Gastrocnemius medialis (tissue), 4 donors: ENCODE measurements around the gene LMO1. TPM values are rescaled to one million over a fixed set of nuclear protein-coding genes. Genes with fewer than 3 reads are reported as not detected.
A peak's percentile ranks its signal among the peaks of the same experiment; 100 is the strongest.

ENCODE experiments used
- ATAC-seq, 2 donors: fragments of 150-250 bp; one replicate each; pipeline ENCODE4 v1.9.1; 2016
- DNase-seq, 2 donors: peaks; one replicate each; pipeline ENCODE4 v3.0.0-alpha.2; 2019
- H3K27ac ChIP-seq, 4 donors: fragments of 200-600 bp; sonication (generic); 1 replicate in 1 of 4; 2 replicates in 3 of 4; pipeline ENCODE4 v1.5.1; 2016 to 2018; ENCODE audit warnings: mild to moderate bottlenecking in 2 of 4, moderate library complexity in 1 of 4
- H3K27me3 ChIP-seq, 3 donors: fragments of 200-600 bp; sonication (generic) in 2 of 3; 1 replicate in 1 of 3; 2 replicates in 2 of 3; pipeline versions ENCODE4 v1.5.1 to v1.6.0; 2016 to 2019; ENCODE audit warnings: mild to moderate bottlenecking in 1 of 3, moderate library complexity in 1 of 3
- H3K36me3 ChIP-seq, 2 donors: fragments of 200-600 bp; sonication (generic) in 1 of 2; one replicate each; pipeline ENCODE4 v1.5.1; 2017 to 2018
- H3K4me1 ChIP-seq, 2 donors: fragments of 200-600 bp; sonication (generic) in 1 of 2; one replicate each; pipeline ENCODE4 v1.5.1; 2016 to 2017; ENCODE audit warnings: mild to moderate bottlenecking in 2 of 2
- H3K4me3 ChIP-seq, 4 donors: fragments of 200-600 bp; sonication (generic) in 3 of 4; 1 replicate in 1 of 4; 2 replicates in 3 of 4; pipeline ENCODE4 v1.5.1; 2016 to 2019; ENCODE audit warnings: mild to moderate bottlenecking in 2 of 4
- H3K9me3 ChIP-seq, 3 donors: fragments of 200-600 bp; sonication (generic) in 2 of 3; 1 replicate in 1 of 3; 2 replicates in 2 of 3; pipeline ENCODE4 v1.5.1; 2016 to 2019
- CTCF ChIP-seq, 5 experiments: fragments of 450-650 bp in 3 of 5; fragments of 200-600 bp in 2 of 5; sonication (generic) in 2 of 5; IDR thresholded peaks in 4 of 5; conservative IDR thresholded peaks in 1 of 5; 1 replicate in 4 of 5; 2 replicates in 1 of 5; pipeline ENCODE4 v1.5.1; 2016 to 2019; ENCODE audit warnings: antibody characterized with exemption in 5 of 5, mild to moderate bottlenecking in 3 of 5, moderate library complexity in 3 of 5
- POLR2A ChIP-seq, 2 donors: fragments of 450-650 bp; IDR thresholded peaks; one replicate each; pipeline ENCODE4 v1.6.1; 2017; ENCODE audit warnings: antibody characterized with exemption in 2 of 2, mild to moderate bottlenecking in 2 of 2, moderate library complexity in 2 of 2
- in situ Hi-C, 4 donors: fragments of 200-750 bp; cut with MboI; loops; one replicate each; pipeline versions ENCODE4 v1.15.0 to v1.8.0; 2017; ENCODE audit warnings: low sequenced_read_pairs in 4 of 4
- intact Hi-C: fragments of 100-400 bp; cut with DNase I; formaldehyde crosslinking; loops from one replicate; pipeline ENCODE4 v1.15.1; 2023; ENCODE audit warnings: low total_unique reads
- total RNA-seq, 4 donors: library from RNA; depleted of rRNA; stranded (reverse); fragments of >200 nt; gene quantifications; one replicate each; pipeline versions ENCODE4 v1.1.0 to v1.2.3, GENCODE V29; 2016

Gene LMO1
- total RNA-seq, 4 donors from 2014 or later = 2.2 to 7.0 (median 2.5) TPM

GRCh38 chr11:8268530-8269400 is 5.1 kb upstream of the LMO1 start:
- Histone ChIP-seq H3K9me3 (no peaks in the 10 kb centered on the region), H3K36me3 (no peaks in the 10 kb centered on the region), H3K4me1 (peaks cover 0 to 6% of the 10 kb centered on the region in 2 donors), H3K27ac (no peak overlapping the region), H3K4me3 (peak overlapping the region; percentile 21 to 59 (median 46)), H3K27me3 (peaks cover 36 to 44% (median 37%) of the 10 kb centered on the region in 3 donors)
- intact Hi-C loops = loop anchor here (10.0 kb wide), 1 partner anchor 546 kb away; a partner anchor contains a TSS
- in situ Hi-C loops = no loop called here
- TF ChIP-seq POLR2A (IDR thresholded peaks at IDR 0.05) (no peak), CTCF (IDR thresholded peaks at IDR 0.05 in 4 of 5, conservative IDR thresholded peaks at IDR 0.05 in 1 of 5) (no peak)
- peak in 1 of 2 donors; percentile 7 for ATAC-seq
- DNase-seq = peak in 1 of 2 donors; percentile 6

GRCh38 chr11:8267831-8268529 is 4.3 kb upstream of the LMO1 start:
- ATAC-seq = no peak

GRCh38 chr11:8267280-8267679 is 3.6 kb upstream of the LMO1 start:
- H3K36me3 ChIP-seq = no peaks in the 10 kb centered on the region
- DNase-seq (peak in 1 of 2 donors; percentile 3), ATAC-seq (no peak)
- no peak overlapping the region for H3K4me3 ChIP-seq
- no peak for TF ChIP-seq POLR2A (IDR thresholded peaks at IDR 0.05)
- no peak for TF ChIP-seq CTCF (IDR thresholded peaks at IDR 0.05 in 4 of 5, conservative IDR thresholded peaks at IDR 0.05 in 1 of 5)
- no peak overlapping the region for H3K27ac ChIP-seq
- peaks cover 36 to 44% (median 37%) of the 10 kb centered on the region in 3 donors for H3K27me3 ChIP-seq
- in situ Hi-C loops (no loop called here), intact Hi-C loops (loop anchor here (10.0 kb wide), 1 partner anchor 548 kb away; a partner anchor contains a TSS)
- H3K9me3 ChIP-seq = no peaks in the 10 kb centered on the region
- peaks cover 5 to 15% of the 10 kb centered on the region in 2 donors for H3K4me1 ChIP-seq

More at GRCh38 chr11:8267831-8268529, 4.3 kb upstream of the LMO1 start:
- Histone ChIP-seq H3K4me3 (peak overlapping the region; percentile 21 to 59 (median 46)), H3K36me3 (no peaks in the 10 kb centered on the region), H3K27me3 (peaks cover 36 to 44% (median 37%) of the 10 kb centered on the region in 3 donors), H3K4me1 (peaks cover 5 to 12% of the 10 kb centered on the region in 2 donors), H3K27ac (no peak overlapping the region), H3K9me3 (no peaks in the 10 kb centered on the region)
- in situ Hi-C loops (no loop called here), intact Hi-C loops (loop anchor here (10.0 kb wide), 1 partner anchor 547 kb away; a partner anchor contains a TSS)
- TF ChIP-seq POLR2A (IDR thresholded peaks at IDR 0.05) = no peak
- no peak for TF ChIP-seq CTCF (IDR thresholded peaks at IDR 0.05 in 4 of 5, conservative IDR thresholded peaks at IDR 0.05 in 1 of 5)
- peak in 1 of 2 donors; percentile 10 for DNase-seq

- peaks cover 36 to 44% (median 37%) of the 10 kb centered on the region in 3 donors for H3K27me3 ChIP-seq
- intact Hi-C loops (loop anchor here (10.0 kb wide), 1 partner anchor 548 kb away; a partner anchor contains a TSS), in situ Hi-C loops (no loop called here)
- H3K27ac ChIP-seq = no peak overlapping the region
- TF ChIP-seq POLR2A (IDR thresholded peaks at IDR 0.05) = no peak
- no peak for TF ChIP-seq CTCF (IDR thresholded peaks at IDR 0.05 in 4 of 5, conservative IDR thresholded peaks at IDR 0.05 in 1 of 5)
- no peak for ATAC-seq
- no peaks in the 10 kb centered on the region for H3K9me3 ChIP-seq
- peaks cover 11 to 23% of the 10 kb centered on the region in 2 donors for H3K4me1 ChIP-seq
- H3K4me3 ChIP-seq = no peak overlapping the region
- peak in 1 of 2 donors; percentile 3 for DNase-seq
- no peaks in the 10 kb centered on the region for H3K36me3 ChIP-seq
These were observed 2.9 kb upstream of the LMO1 start for GRCh38 chr11:8266246-8267241.
